Glomerular endothelial cell (primary cell): Measurements from ENCODE around the gene C1orf115. TPM values are rescaled to one million over a fixed set of nuclear protein-coding genes. Genes with fewer than 3 reads are reported as not detected.
"Not testable (repeated sequence)": the region's sequence is repeated elsewhere in the genome, so short reads cannot be mapped to it uniquely, and the experiment has no call there.

Source experiments
- DNase-seq: peaks from one replicate; pipeline ENCODE4 v3.0.0-alpha.2; 2011; ENCODE audit warnings: low read depth, low spot score; ENCODE audit errors: extremely low read depth
- total RNA-seq: library from RNA; depleted of rRNA; stranded (reverse); fragments of >200 nt; gene quantifications from 2 replicates; pipeline ENCODE4 v1.2.3, GENCODE V29; 2015

Gene C1orf115
- total RNA-seq, 1 donor from 2014 or later, result 21.8 TPM

- no peak for DNase-seq
Measured at GRCh38 chr1:220717800-220718640, 27.9 kb downstream of the C1orf115 start.

- DNase-seq, result not testable (repeated sequence)
Measured at GRCh38 chr1:220721266-220721665, 31.1 kb downstream of the C1orf115 start.

GRCh38 chr1:220726634-220727033, 36.5 kb downstream of the C1orf115 start:
- DNase-seq, result no peak

- DNase-seq, result no peak
Measured at GRCh38 chr1:220727519-220727918, 37.4 kb downstream of the C1orf115 start.

- no peak for DNase-seq
Measured at GRCh38 chr1:220730486-220730885, 40.3 kb downstream of the C1orf115 start.

GRCh38 chr1:220732137-220732536, 42.0 kb downstream of the C1orf115 start:
- DNase-seq, result no peak

- no peak for DNase-seq
Measured at GRCh38 chr1:220732621-220733020, 42.5 kb downstream of the C1orf115 start.

- peak; percentile 86 for DNase-seq
Measured at GRCh38 chr1:220733086-220733601, 43.0 kb downstream of the C1orf115 start.

- DNase-seq, result no peak
Measured at GRCh38 chr1:220734571-220735326, 44.6 kb downstream of the C1orf115 start.

GRCh38 chr1:220736283-220736682, 46.1 kb downstream of the C1orf115 start:
- not testable (repeated sequence) for DNase-seq

- no peak for DNase-seq
Measured at GRCh38 chr1:220741349-220741748, 51.2 kb downstream of the C1orf115 start.

GRCh38 chr1:220741825-220742224, 51.7 kb downstream of the C1orf115 start:
- no peak for DNase-seq

- DNase-seq, result no peak
Measured at GRCh38 chr1:220742520-220742919, 52.4 kb downstream of the C1orf115 start.

- no peak for DNase-seq
Measured at GRCh38 chr1:220746851-220747250, 56.7 kb downstream of the C1orf115 start.

GRCh38 chr1:220747437-220748088, 57.4 kb downstream of the C1orf115 start:
- no peak for DNase-seq

GRCh38 chr1:220748089-220748934, 58.1 kb downstream of the C1orf115 start, which contains the start of gene MTARC2:
Gene MTARC2, plus strand, starts transcription at chr1:220748322. Its CDS starts 210 bp downstream, at chr1:220748532.
- DNase-seq, result no peak
